SU-DHL-6 (cell line): ENCODE measurements around the gene MINK1.

ENCODE experiments used
- H2AFZ ChIP-seq: fragments of 200-600 bp; sonication (generic); 2 replicates; pipeline ENCODE4 v1.6.1; 2014; ENCODE audit warnings: low read depth, mild to moderate bottlenecking, moderate library complexity, mixed read lengths, antibody characterized with exemption, low read length; ENCODE audit not compliant: severe bottlenecking
- H3F3A ChIP-seq: fragments of 200-600 bp; shearing (Covaris generic); 2 replicates; pipeline ENCODE4 v1.6.0; 2016; ENCODE audit warnings: antibody characterized with exemption, mild to moderate bottlenecking; ENCODE audit not compliant: insufficient read depth
- H3K27ac ChIP-seq: fragments of 200-600 bp; sonication (generic); 2 replicates; pipeline ENCODE4 v1.5.1; 2016; ENCODE audit warnings: low read depth, mild to moderate bottlenecking, low read length, moderate library complexity, mixed read lengths
- H3K27me3 ChIP-seq: fragments of 200-600 bp; sonication (generic), shearing (Covaris generic); 2 replicates; pipeline ENCODE4 v1.6.0; 2014; ENCODE audit warnings: mild to moderate bottlenecking, low read length
- H3K36me3 ChIP-seq: fragments of 200-600 bp; sonication (generic); 2 replicates; pipeline ENCODE4 v1.6.1; 2014; ENCODE audit warnings: mild to moderate bottlenecking, low read length, mixed read lengths
- H3K4me2 ChIP-seq: fragments of 300-600, 200-600 bp; shearing (Covaris generic), sonication (generic); 2 replicates; pipeline ENCODE4 v1.6.0; 2014; ENCODE audit warnings: low read length, low read depth, mild to moderate bottlenecking; ENCODE audit not compliant: poor library complexity, severe bottlenecking
- H3K4me3 ChIP-seq: fragments of 200-600 bp; sonication (generic); 2 replicates; pipeline ENCODE4 v1.5.1; 2014; ENCODE audit warnings: antibody characterized with exemption, low read length, mild to moderate bottlenecking, mixed read lengths; ENCODE audit not compliant: insufficient read depth, poor library complexity, severe bottlenecking
- H3K79me2 ChIP-seq: fragments of 200-600 bp; sonication (generic); 2 replicates; pipeline ENCODE4 v1.6.1; 2014; ENCODE audit warnings: mild to moderate bottlenecking, low read length, moderate library complexity; ENCODE audit not compliant: insufficient read depth
- H3K9ac ChIP-seq: fragments of 200-600 bp; sonication (generic); 2 replicates; pipeline ENCODE4 v1.7.0; 2014; ENCODE audit warnings: mild to moderate bottlenecking, low read length
- H3K9me2 ChIP-seq: fragments of 200-600 bp; sonication (generic); replicated peaks from 2 replicates; pipeline ENCODE4 v1.6.1; 2014; ENCODE audit warnings: low read length; ENCODE audit not compliant: insufficient read depth
- H3K9me3 ChIP-seq: fragments of 200-600 bp; sonication (generic); 2 replicates; pipeline ENCODE4 v1.6.1; 2014; ENCODE audit warnings: low read length, mixed read lengths; ENCODE audit not compliant: insufficient read depth
- H4K20me1 ChIP-seq: fragments of 200-600 bp; sonication (generic); 2 replicates; pipeline ENCODE4 v1.6.1; 2014; ENCODE audit warnings: low read depth, mild to moderate bottlenecking, antibody characterized with exemption, low read length, moderate library complexity, mixed read lengths
- CTCF ChIP-seq: fragments of 200-600 bp; sonication (generic); IDR thresholded peaks from one replicate; pipeline ENCODE4 v1.5.1; 2017; ENCODE audit warnings: antibody characterized with exemption, mild to moderate bottlenecking, low read length, moderate library complexity; ENCODE audit not compliant: insufficient read depth, poor library complexity, severe bottlenecking
- EZH2phosphoT487 ChIP-seq: fragments of 200-600 bp; sonication (generic), shearing (Covaris generic); conservative IDR thresholded peaks from 2 replicates; pipeline ENCODE4 v1.6.1; 2018; ENCODE audit warnings: mild to moderate bottlenecking, antibody characterized with exemption, low read length, moderate library complexity, mixed read lengths

Gene MINK1

GRCh38 chr17:4901108-4901647 lies 68.0 kb downstream of the MINK1 start:
- no peak overlapping the region for H3K9ac ChIP-seq
- H3K4me2 ChIP-seq = no peak overlapping the region
- H3K79me2 ChIP-seq = no peaks in the 10 kb centered on the region
- no peak overlapping the region for H3K27ac ChIP-seq
- no peaks in the 10 kb centered on the region for H3K36me3 ChIP-seq
- no peak overlapping the region for H2AFZ ChIP-seq
- TF ChIP-seq CTCF = no peak
- no peak for TF ChIP-seq EZH2phosphoT487
- H3K4me3 ChIP-seq = no peak overlapping the region
- H3K9me2 ChIP-seq = no peaks in the 10 kb centered on the region
- no peaks in the 10 kb centered on the region for H3K27me3 ChIP-seq
- no peaks in the 10 kb centered on the region for H4K20me1 ChIP-seq
- H3K9me3 ChIP-seq = no peaks in the 10 kb centered on the region
- peaks cover 5% of the 10 kb centered on the region; the same call in 1 of the 2 replicates for H3F3A ChIP-seq

- H3F3A ChIP-seq = peaks cover 5% of the 10 kb centered on the region; the same call in 1 of the 2 replicates
- H3K27ac ChIP-seq = no peak overlapping the region
- no peaks in the 10 kb centered on the region for H3K79me2 ChIP-seq
- H4K20me1 ChIP-seq = no peaks in the 10 kb centered on the region
- no peaks in the 10 kb centered on the region for H3K9me2 ChIP-seq
- TF ChIP-seq CTCF (no peak), EZH2phosphoT487 (no peak)
- H3K4me3 ChIP-seq = no peak overlapping the region
- no peaks in the 10 kb centered on the region for H3K9me3 ChIP-seq
- H3K9ac ChIP-seq = no peak overlapping the region
- no peak overlapping the region for H2AFZ ChIP-seq
- no peaks in the 10 kb centered on the region for H3K27me3 ChIP-seq
- no peaks in the 10 kb centered on the region for H3K36me3 ChIP-seq
- H3K4me2 ChIP-seq = no peak overlapping the region
These were observed 68.7 kb downstream of the MINK1 start for GRCh38 chr17:4901648-4902344.

- no peaks in the 10 kb centered on the region for H3K27me3 ChIP-seq
These were observed 69.4 kb downstream of the MINK1 start for GRCh38 chr17:4902540-4902939.

More at GRCh38 chr17:4902540-4902939, 69.4 kb downstream of the MINK1 start:
- Histone ChIP-seq H3F3A (peaks cover 5% of the 10 kb centered on the region; the same call in 1 of the 2 replicates), H3K9ac (no peak overlapping the region), H2AFZ (no peak overlapping the region), H4K20me1 (no peaks in the 10 kb centered on the region), H3K36me3 (no peaks in the 10 kb centered on the region), H3K9me3 (no peaks in the 10 kb centered on the region), H3K27ac (no peak overlapping the region), H3K4me2 (no peak overlapping the region), H3K4me3 (no peak overlapping the region), H3K79me2 (no peaks in the 10 kb centered on the region), H3K9me2 (no peaks in the 10 kb centered on the region)
- TF ChIP-seq CTCF (no peak), EZH2phosphoT487 (no peak)
